Measurements from ENCODE around the gene DCAF4L1. TPM values are rescaled to one million over a fixed set of nuclear protein-coding genes. Genes with fewer than 3 reads are reported as not detected.

Gene DCAF4L1
- polyA plus RNA-seq, 3 donors: 0.32 TPM; not detected in 2

DNA sequence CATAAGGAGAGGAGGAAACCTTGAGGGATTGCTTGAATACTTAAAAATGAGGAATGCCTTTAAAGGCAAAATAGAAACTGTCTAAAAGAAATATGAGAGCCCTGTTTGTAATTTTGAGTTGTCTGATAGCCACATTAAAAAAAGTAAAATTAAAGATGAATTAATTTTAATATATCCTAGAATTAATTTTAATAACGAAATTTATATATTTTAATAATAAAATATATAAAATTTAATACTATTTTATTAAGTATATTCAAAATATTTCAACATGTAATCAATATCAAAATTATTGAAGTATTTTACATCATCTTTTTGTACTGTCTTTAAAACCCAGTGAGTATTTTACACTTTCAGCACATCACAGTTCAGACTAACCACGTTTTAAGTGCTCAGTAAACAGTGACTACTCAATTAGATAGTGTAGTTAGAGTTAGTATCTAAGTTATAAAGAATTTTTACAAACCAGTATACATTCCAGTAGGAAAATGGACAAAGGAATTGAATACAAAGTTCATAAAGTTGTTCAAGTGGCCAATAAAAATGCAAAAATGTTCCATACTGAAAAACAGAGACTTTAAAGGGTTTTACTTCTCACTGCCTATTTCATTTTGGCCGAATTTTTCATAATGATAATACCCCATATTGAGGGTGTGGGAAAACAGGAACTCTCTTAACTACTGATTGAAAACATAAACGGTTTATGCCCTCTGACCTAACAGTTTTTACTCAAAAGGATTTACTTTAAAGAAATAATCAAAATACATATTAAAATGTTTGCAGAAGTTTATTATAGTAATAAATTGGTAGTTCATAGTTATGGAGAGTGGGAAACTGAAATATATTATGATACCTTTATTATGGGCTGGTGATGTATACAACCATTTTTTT, 11.7 kb downstream of the DCAF4L1 start:
- no peak overlapping the region for H3K27ac Mint-ChIP-seq
- no peak overlapping the region for H3K4me3 Mint-ChIP-seq

DNA sequence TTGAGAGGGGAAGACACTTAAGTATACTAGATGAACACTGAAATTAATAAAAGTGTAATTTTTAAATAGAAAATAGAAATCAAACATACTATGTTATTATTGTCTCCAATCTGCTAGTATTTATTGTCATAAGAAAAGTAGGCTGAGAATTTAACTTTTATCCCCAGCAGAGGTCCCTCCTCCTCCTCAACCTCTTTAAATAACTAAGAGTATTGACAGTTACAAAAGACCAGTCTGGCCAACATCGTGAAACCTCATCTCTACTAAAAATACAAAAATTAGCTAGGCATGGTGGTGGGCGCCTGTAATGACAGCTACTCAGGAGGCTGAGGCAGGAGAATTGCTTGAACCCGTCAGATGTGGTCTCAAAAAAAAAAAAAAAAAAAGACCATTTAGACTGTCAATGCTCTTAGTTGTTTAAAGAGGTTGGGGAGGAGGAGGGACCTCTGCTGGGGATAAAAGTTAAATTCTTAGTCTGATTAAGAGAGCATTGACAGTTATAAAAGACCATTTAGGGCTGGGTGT, 13.0 kb downstream of the DCAF4L1 start:
- Histone ChIP-seq H3K4me3 (replicated peaks in 1 of 3; ENCODE audit: low read depth in 2 of 3, low read length in 3 of 3) (no peak overlapping the region), H3K27me3 (ENCODE audit: control insufficient read depth in 2 of 2, insufficient read depth in 2 of 2, low read length in 2 of 2) (no peaks in the 10 kb centered on the region), H3K36me3 (replicated peaks in 1 of 2; ENCODE audit: control insufficient read depth in 1 of 2, insufficient read depth in 2 of 2, low read length in 2 of 2) (no peaks in the 10 kb centered on the region), H3K4me2 (replicated peaks; ENCODE audit: extremely low read depth, low read length, poor library complexity, severe bottlenecking) (no peak overlapping the region), H3K79me2 (ENCODE audit: insufficient read depth, low read length) (peaks cover 46% of the 10 kb centered on the region), H3K27ac (ENCODE audit: low read depth in 1 of 2, low read length in 2 of 2) (no peak overlapping the region), H4K20me1 (ENCODE audit: insufficient read depth, low read length) (peaks cover 4% of the 10 kb centered on the region), H3K9ac (ENCODE audit: insufficient read depth, low read length, poor library complexity, severe bottlenecking) (no peak overlapping the region), H2AFZ (ENCODE audit: insufficient read depth, low read depth, low read length, poor library complexity, severe bottlenecking) (no peak overlapping the region), H3K9me3 (replicated peaks in 1 of 2; ENCODE audit: control insufficient read depth in 1 of 2, insufficient read depth in 1 of 2, low read length in 2 of 2) (no peaks in the 10 kb centered on the region), H3K4me1 (ENCODE audit: control insufficient read depth in 1 of 2, insufficient read depth in 2 of 2, low read length in 2 of 2) (peaks cover 15 to 16% of the 10 kb centered on the region in 2 donors)
- DNase-seq: no peak
- WGBS (ENCODE audit: insufficient coverage): 100% methylated on average over 1 of the region's 3 CpGs
- Mint-ChIP-seq H3K4me1 (peaks cover 20% of the 10 kb centered on the region), H3K9me3 (no peaks in the 10 kb centered on the region), H3K27ac (peak overlapping the region in 1 of 7 donors; percentile 68), H3K36me3 (peaks cover 0 to 4% of the 10 kb centered on the region in 2 donors), H3K4me3 (no peak overlapping the region), H3K27me3 (ENCODE audit: low read depth in 3 of 3) (no peaks in the 10 kb centered on the region)
- TF ChIP-seq, protein P1, sequence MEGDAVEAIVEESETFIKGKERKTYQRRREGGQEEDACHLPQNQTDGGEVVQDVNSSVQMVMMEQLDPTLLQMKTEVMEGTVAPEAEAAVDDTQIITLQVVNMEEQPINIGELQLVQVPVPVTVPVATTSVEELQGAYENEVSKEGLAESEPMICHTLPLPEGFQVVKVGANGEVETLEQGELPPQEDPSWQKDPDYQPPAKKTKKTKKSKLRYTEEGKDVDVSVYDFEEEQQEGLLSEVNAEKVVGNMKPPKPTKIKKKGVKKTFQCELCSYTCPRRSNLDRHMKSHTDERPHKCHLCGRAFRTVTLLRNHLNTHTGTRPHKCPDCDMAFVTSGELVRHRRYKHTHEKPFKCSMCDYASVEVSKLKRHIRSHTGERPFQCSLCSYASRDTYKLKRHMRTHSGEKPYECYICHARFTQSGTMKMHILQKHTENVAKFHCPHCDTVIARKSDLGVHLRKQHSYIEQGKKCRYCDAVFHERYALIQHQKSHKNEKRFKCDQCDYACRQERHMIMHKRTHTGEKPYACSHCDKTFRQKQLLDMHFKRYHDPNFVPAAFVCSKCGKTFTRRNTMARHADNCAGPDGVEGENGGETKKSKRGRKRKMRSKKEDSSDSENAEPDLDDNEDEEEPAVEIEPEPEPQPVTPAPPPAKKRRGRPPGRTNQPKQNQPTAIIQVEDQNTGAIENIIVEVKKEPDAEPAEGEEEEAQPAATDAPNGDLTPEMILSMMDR (IDR thresholded peaks at IDR 0.05): no peak
- intact Hi-C loops (cut with micrococcal nuclease): loop anchor here (5.0 to 10.0 kb wide), 2 partner anchors 57 to 60 kb away; partner anchors contain the start of gene TMEM33 (in 2 of the 2)

More for the DNA sequence above, 11.7 kb downstream of the DCAF4L1 start:
- H3K36me3 ChIP-seq (replicated peaks in 1 of 2; ENCODE audit: control insufficient read depth in 1 of 2, insufficient read depth in 2 of 2, low read length in 2 of 2): no peaks in the 10 kb centered on the region
- Mint-ChIP-seq H3K4me1 (peaks cover 22% of the 10 kb centered on the region), H3K36me3 (no peaks in the 10 kb centered on the region), H3K9me3 (no peaks in the 10 kb centered on the region), H3K27me3 (ENCODE audit: low read depth in 3 of 3) (no peaks in the 10 kb centered on the region)
- no CpG with 5 or more reads among the region's 4 CpGs for WGBS (ENCODE audit: insufficient coverage)
- no peak overlapping the region for H3K27ac ChIP-seq (ENCODE audit: low read depth in 1 of 2, low read length in 2 of 2)
- H3K9ac ChIP-seq (ENCODE audit: insufficient read depth, low read length, poor library complexity, severe bottlenecking): no peak overlapping the region
- H3K4me1 ChIP-seq (ENCODE audit: control insufficient read depth in 1 of 2, insufficient read depth in 2 of 2, low read length in 2 of 2): peaks cover 16 to 17% of the 10 kb centered on the region in 2 donors
- no peaks in the 10 kb centered on the region for H3K9me3 ChIP-seq (replicated peaks in 1 of 2; ENCODE audit: control insufficient read depth in 1 of 2, insufficient read depth in 1 of 2, low read length in 2 of 2)
- H3K4me3 ChIP-seq (replicated peaks in 1 of 3; ENCODE audit: low read depth in 2 of 3, low read length in 3 of 3): no peak overlapping the region
- H3K79me2 ChIP-seq (ENCODE audit: insufficient read depth, low read length): peaks cover 38% of the 10 kb centered on the region
- H4K20me1 ChIP-seq (ENCODE audit: insufficient read depth, low read length): peaks cover 4% of the 10 kb centered on the region
- intact Hi-C loops (cut with micrococcal nuclease): loop anchor here (5.0 to 10.0 kb wide), 2 partner anchors 56 to 58 kb away; partner anchors contain the start of gene TMEM33 (in 2 of the 2)
- H2AFZ ChIP-seq (ENCODE audit: insufficient read depth, low read depth, low read length, poor library complexity, severe bottlenecking): no peak overlapping the region
- no peak for DNase-seq
- H3K27me3 ChIP-seq (ENCODE audit: control insufficient read depth in 2 of 2, insufficient read depth in 2 of 2, low read length in 2 of 2): no peaks in the 10 kb centered on the region
- TF ChIP-seq, protein P1 (IDR thresholded peaks at IDR 0.05): no peak
- H3K4me2 ChIP-seq (replicated peaks; ENCODE audit: extremely low read depth, low read length, poor library complexity, severe bottlenecking): no peak overlapping the region
